GM18508 (cell line): ENCODE results near the gene TMEM187.
"Not testable (repeated sequence)": the region's sequence is repeated elsewhere in the genome, so short reads cannot be mapped to it uniquely, and the experiment has no call there.

Experiments used
- ATAC-seq: cut with Tn5 transposase; IDR thresholded peaks from one replicate; pipeline ENCODE4 v1.9.1; 2021; ENCODE audit warnings: moderate number of reproducible peaks; ENCODE audit not compliant: insufficient read depth, unreplicated experiment

TMEM187 gene

GRCh38 chrX:153969904-153970356, 2.6 kb upstream of the TMEM187 start:
- no peak for ATAC-seq

- ATAC-seq, result peak; percentile 1
Observed at GRCh38 chrX:153970357-153971123, 2.0 kb upstream of the TMEM187 start.

GRCh38 chrX:153971124-153971449, 1.5 kb upstream of the TMEM187 start:
- ATAC-seq, result peak; percentile 22

- ATAC-seq, result peak; percentile 30
Observed at GRCh38 chrX:153971450-153972367, 845 bp upstream of the TMEM187 start, which contains the start of gene HCFC1. Gene HCFC1 (minus strand): TSS chrX:153971818. CDS start chrX:153970840, 978 bp downstream.

- no peak for ATAC-seq
Observed at GRCh38 chrX:153973127-153974002, 811 bp downstream of the TMEM187 start.

- ATAC-seq, result no peak
Observed at GRCh38 chrX:153974003-153974725, 1.6 kb downstream of the TMEM187 start.

GRCh38 chrX:153974726-153975286, 2.3 kb downstream of the TMEM187 start:
- ATAC-seq, result no peak

GRCh38 chrX:153980394-153980793, 7.8 kb downstream of the TMEM187 start:
- not testable (repeated sequence) for ATAC-seq

- no peak for ATAC-seq
Observed at GRCh38 chrX:153981231-153981630, 8.7 kb downstream of the TMEM187 start.

GRCh38 chrX:153981771-153982533, 9.4 kb downstream of the TMEM187 start:
- no peak for ATAC-seq

- ATAC-seq, result no peak
Observed at GRCh38 chrX:153983321-153983801, 10.8 kb downstream of the TMEM187 start.

- no peak for ATAC-seq
Observed at GRCh38 chrX:153984351-153985178, 12.0 kb downstream of the TMEM187 start.

GRCh38 chrX:153988493-153988892, 15.9 kb downstream of the TMEM187 start:
- ATAC-seq, result no peak

- no peak for ATAC-seq
Observed at GRCh38 chrX:153989973-153990655, 17.6 kb downstream of the TMEM187 start.

GRCh38 chrX:153991013-153991580, 18.5 kb downstream of the TMEM187 start:
- ATAC-seq, result no peak

- ATAC-seq, result no peak
Observed at GRCh38 chrX:153992180-153992579, 19.6 kb downstream of the TMEM187 start.

GRCh38 chrX:153993079-153993478, 20.5 kb downstream of the TMEM187 start:
- ATAC-seq, result no peak
